GM19099 (cell line): Measurements from ENCODE around the gene WRAP73.

Experiments used
- POLR2A ChIP-seq: IDR thresholded peaks from 3 replicates; pipeline ENCODE4 v1.6.1; 2011; ENCODE audit warnings: low read depth; ENCODE audit not compliant: insufficient read length; ENCODE audit errors: extremely low read depth

WRAP73 gene

GRCh38 chr1:3675436-3675835, 25.5 kb upstream of the WRAP73 start:
- no peak for TF ChIP-seq POLR2A

- TF ChIP-seq POLR2A: no peak
These were observed 24.5 kb upstream of the WRAP73 start for GRCh38 chr1:3674100-3675094.

DNA sequence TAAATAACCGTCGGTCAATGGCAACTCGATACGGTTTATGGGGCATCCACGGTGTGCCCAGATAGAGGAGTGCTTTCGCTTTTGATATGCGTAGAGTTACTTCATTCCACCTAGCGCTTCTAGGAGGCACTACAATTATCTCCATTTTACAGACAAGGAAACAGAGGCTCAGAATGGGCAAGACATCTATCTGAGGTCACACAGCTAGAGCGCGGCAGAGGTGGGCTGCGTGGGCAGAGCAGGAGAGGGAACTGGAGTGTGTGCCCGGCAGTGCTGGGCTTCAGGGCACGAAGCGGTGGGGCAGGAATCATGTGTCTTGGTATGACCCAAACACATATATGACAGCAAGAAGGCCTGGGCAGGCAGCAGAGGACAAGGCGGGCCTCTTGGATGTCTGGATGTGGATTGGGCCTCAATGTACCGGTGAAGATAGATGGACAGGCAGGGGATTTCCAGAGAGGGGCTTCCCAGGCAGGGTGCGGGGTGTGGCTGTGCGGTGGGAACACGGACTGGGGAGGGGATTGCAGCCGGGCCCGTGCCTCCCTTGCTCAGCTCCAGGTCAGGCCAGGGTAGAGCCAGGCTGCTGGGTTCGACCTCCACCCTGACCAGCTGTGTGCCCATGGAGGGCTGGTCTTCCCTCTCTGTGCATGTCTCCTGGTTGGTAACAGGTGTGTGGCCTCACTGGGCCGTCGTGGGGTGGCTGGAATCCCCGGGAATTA, 23.6 kb upstream of the WRAP73 start:
- TF ChIP-seq POLR2A: peak; percentile 30

DNA sequence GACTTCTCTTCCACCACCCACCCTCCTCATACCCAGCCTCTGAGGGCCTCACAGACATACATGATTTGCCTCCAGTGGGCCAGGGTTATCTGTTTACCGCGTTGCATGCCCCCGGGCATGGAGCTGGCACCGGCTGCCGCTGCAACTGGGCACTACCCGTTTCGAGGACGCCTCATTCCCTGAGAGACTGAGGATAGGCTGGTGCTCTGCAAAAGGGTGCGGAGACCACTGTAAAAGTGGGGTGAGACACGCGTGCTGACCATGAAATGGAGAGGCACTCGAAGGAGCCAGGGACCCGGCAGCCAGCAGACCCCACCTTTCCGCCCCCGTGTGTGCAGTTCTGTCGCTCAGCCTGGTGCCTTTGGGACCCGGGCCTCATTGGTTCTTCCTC, 23.1 kb upstream of the WRAP73 start:
- no peak for TF ChIP-seq POLR2A

- no peak for TF ChIP-seq POLR2A
These were observed 22.5 kb upstream of the WRAP73 start for GRCh38 chr1:3672231-3672970.

- no peak for TF ChIP-seq POLR2A
These were observed 21.7 kb upstream of the WRAP73 start for GRCh38 chr1:3671371-3672180.

DNA sequence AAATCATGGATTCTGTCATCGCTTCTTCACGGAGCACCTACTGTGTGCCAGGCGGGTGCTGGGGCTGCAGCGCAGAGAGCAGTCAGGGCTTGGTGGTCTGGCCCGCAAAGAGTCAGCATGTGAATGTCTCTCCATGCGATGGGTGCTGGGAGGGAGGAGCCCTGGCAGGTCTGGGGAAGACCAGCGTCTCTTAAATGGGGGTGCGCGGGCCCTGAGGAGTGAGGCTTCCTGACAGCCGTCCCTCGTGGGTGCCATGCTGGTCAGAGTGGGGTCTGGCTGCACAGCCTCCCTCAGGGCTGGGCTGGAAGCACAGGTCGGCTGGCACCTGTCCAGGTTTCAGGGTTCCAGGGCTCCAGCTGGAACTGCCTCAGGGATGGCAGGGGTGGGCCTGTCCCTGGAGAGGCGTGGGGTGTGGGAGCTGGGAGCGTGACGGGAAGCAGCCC, 20.9 kb upstream of the WRAP73 start:
- TF ChIP-seq POLR2A: no peak

DNA sequence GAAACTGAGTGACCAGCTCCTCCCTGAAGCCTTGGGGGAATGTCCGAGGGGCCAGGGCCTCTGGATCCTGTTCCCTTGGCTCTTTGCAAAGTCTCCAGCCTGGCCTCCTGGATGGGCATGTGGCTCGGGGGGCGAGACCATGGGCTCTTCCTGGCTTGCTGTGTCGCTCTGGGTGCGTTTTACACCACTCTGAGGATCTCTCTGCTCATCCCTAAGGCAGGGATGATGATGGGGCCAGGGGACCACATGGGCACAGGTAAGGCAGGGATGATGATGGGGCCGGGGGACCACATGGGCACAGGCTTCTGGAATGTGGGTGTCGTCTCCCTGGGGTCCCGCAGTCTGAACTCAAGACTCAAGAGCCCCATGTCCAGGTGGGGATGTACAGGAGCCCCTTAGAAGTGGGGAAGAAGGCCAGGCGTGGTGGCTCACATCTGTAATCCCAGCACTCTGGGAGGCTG, 20.1 kb upstream of the WRAP73 start:
- no peak for TF ChIP-seq POLR2A

GRCh38 chr1:3669421-3669821, 19.5 kb upstream of the WRAP73 start:
- TF ChIP-seq POLR2A: no peak

DNA sequence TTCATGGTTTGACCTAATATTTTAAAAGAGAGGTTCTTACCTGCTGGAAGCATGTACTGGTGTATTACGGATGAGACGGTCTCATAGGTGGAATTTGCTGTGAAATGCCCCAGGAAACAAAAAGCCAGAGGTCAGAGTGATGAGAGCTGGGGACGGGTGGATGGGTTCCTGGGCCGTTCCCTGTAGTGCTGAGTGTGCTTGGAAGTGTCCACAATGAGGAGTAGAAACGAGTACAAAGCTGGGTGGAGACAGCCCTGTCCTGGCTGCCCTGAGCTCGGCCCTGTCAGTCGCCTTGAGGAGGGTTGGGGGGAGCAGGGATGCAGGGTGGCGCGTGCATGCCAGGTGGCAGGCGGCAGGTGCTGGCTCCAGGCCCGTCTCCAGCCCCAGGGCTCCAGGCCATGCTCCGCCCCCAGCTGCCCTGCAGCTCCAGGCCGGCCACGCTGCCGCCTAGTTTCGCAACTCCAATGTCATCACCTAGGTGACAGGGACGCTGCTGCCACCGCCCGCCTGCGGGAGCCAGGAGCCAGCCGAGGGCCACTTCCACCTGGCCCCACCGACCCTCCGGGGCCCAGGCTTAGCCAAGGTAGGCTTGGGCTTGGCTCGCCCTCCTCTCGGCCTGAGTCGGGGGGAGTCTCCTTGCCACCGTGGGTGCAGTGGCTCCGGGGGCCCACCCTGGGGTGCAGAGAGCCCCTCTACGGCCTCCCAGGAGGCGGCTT, 18.8 kb upstream of the WRAP73 start:
- TF ChIP-seq POLR2A: no peak

DNA sequence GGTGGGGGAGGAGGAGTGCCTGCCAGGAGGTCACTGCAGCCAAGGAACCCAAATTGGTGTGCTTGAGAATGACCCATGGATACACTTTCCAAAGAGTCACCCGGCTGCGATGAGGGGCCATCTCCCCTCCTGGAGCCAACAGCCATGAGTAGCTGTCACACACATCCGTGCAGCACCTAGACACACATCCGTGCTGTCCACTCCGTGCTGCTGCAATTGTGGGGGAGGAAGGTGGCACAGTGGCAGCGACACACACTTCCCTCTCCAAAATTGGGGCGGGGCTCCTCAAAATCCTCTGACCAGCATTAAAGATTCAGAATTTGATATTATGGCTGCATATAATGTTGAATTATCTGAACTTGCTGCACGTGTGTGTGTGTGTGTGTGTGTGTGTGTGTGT, 18.2 kb upstream of the WRAP73 start:
- TF ChIP-seq POLR2A: no peak

GRCh38 chr1:3664700-3665375, 14.9 kb upstream of the WRAP73 start:
- TF ChIP-seq POLR2A: peak; percentile 2

GRCh38 chr1:3663999-3664699, 14.2 kb upstream of the WRAP73 start:
- TF ChIP-seq POLR2A: no peak

DNA sequence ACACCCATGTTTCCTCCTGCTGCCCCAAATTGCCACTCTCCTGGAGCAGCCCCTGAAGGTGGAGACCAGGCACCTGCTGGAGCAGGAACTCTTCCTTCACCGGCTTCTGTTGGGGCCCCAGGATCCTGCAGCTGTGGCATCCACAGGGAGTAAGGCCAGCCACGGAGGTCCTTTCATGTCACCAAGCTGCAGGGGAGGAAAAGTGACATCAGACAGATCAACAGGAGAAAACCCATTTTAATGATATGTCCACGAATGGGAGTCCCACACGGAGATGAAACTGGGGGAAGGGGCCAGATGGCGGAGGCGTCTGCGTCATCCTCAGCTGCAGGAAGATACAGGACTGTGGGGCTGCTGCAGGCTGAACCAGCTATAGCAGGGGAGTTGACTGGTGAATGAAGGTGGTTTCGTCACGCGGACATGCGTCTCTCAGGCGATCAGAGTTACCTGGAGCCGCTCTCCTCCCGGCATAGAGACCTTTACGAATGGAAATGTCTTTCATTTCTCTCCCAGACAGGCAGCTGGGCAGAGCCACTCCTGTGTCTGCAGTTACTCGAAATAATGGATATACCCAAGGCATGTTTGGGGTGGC, 12.3 kb upstream of the WRAP73 start:
- no peak for TF ChIP-seq POLR2A
